Measurements from ENCODE around the gene MLANA. TPM values are rescaled to one million over a fixed set of nuclear protein-coding genes. Genes with fewer than 3 reads are reported as not detected.

MLANA gene
- total RNA-seq, 4 donors from 2014 or later: not detected

DNA sequence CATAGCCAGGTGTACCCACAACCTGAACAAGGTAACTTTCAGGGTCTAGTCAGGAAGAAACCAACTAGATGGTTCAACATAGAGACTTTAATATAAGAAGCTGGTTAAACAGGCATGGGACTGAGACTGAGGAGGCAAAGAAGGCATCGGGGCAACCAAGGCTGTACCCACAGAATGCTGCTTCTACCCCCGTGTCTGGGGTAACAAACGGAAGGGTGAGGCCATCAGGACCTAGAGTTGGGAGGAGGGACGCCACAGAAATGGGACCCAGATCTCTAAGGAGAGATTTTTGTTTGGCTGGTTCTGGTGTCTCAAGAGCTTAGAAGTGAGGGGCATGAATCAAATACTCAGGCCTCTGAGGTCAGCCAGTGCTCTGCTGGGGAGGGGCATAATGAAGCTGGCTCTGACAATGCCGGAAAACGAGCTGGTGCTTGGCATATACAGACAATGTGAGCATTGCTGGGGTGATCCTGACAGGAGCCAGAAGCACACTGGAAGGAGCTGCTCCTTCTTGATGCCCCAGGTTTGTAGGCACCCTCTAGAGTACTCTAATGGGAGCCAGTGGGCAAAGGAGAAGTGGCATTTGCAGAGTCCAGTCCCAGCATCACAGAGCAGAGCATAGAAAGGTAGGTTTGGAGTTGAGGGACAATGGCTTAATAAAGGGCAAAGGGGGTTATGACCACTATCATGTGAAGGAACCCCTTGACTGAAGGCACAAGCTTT is 3.7 kb downstream of the MLANA start:
- TF ChIP-seq, protein P1, sequence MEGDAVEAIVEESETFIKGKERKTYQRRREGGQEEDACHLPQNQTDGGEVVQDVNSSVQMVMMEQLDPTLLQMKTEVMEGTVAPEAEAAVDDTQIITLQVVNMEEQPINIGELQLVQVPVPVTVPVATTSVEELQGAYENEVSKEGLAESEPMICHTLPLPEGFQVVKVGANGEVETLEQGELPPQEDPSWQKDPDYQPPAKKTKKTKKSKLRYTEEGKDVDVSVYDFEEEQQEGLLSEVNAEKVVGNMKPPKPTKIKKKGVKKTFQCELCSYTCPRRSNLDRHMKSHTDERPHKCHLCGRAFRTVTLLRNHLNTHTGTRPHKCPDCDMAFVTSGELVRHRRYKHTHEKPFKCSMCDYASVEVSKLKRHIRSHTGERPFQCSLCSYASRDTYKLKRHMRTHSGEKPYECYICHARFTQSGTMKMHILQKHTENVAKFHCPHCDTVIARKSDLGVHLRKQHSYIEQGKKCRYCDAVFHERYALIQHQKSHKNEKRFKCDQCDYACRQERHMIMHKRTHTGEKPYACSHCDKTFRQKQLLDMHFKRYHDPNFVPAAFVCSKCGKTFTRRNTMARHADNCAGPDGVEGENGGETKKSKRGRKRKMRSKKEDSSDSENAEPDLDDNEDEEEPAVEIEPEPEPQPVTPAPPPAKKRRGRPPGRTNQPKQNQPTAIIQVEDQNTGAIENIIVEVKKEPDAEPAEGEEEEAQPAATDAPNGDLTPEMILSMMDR (IDR thresholded peaks at IDR 0.05; ENCODE audit: low read depth): no peak

DNA sequence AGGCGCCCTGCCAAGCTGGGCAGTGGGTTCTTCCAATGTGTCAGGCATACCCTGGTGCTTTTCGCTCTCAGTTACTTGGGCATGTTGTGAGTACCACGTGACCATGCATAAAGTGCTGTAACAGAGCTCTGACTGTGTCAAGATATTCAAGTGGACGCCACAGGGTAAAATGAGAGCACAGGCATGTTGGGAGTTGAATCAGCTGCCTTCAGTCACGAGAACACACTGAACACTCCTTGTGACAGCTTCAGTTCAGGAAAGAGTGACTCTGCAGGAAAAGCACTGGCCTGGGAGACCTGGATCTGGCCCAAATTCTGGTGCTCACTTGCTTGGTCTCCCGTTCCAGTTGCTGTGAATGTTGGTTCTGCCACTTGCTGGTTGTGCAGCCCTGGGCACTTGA is 5.1 kb downstream of the MLANA start:
- TF ChIP-seq, protein P1 (IDR thresholded peaks at IDR 0.05; ENCODE audit: low read depth): no peak

GRCh38 chr9:5896863-5897262 is 6.2 kb downstream of the MLANA start:
- TF ChIP-seq, protein P1 (IDR thresholded peaks at IDR 0.05; ENCODE audit: low read depth): no peak

DNA sequence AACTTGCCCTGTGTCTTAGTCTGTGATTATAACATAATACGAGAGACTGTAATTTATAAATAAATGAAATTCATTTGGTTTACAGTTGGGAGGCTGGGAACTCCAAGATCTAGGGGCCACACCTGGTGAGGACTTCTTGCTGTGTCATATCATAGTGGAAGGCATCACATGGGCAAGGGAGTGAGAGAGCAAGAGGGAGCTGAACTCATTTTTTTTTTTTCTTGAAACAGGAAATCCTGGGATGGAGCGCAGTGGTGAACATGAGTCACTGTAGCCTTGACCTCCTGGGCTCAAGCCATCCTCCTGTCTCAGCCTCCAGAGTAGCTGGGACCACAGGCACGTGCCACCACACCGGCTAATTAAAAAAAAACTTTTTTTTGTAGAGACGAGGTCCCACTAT is 7.2 kb downstream of the MLANA start:
- TF ChIP-seq, protein P1 (IDR thresholded peaks at IDR 0.05; ENCODE audit: low read depth): no peak

GRCh38 chr9:5899292-5899691 is 8.6 kb downstream of the MLANA start:
- TF ChIP-seq, protein P1 (IDR thresholded peaks at IDR 0.05; ENCODE audit: low read depth): no peak

DNA sequence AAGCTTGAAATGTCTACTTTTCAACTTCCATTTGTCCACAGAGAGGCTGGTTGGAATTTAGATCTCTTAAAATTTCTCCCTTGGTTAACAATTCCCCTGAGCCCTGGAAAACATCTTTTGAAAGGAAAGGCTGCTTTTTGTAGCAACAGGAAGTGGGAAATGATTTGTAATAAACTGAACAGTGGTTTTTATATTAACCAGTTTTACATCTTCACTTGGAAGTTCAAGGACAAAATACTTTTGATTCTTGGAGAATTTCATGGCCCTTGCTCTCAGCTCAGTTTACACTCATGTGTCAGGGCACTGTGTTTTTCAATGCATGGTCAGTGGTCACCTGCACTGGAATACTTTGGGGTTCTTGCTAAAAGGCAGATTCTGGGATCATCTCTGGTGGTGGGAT is 9.9 kb downstream of the MLANA start:
- TF ChIP-seq, protein P1 (IDR thresholded peaks at IDR 0.05; ENCODE audit: low read depth): no peak

DNA sequence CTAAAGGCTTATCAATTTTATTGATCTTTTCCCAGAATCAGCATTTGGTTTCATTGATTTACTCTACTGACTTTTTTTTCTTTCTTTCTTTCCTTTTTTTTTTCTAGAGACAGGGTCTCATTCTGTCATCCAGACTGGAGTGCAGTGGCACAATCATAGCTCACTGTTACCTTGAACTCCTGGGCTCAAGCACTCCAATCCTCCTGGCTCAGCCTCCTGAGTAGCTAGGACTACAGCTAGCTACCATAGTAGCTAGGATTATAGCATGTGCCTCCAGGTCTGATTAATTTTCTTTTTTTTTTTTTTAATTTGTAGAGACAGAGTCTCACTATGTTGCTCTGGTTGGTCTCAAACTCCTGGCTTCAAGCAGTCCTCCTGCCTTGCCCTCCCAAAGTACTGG is 11.7 kb downstream of the MLANA start:
- TF ChIP-seq, protein P1 (IDR thresholded peaks at IDR 0.05; ENCODE audit: low read depth): no peak

All from subcutaneous adipose tissue (tissue), 4 donors.